ENCODE measurements around the gene N4BP2. TPM values are rescaled to one million over a fixed set of nuclear protein-coding genes. Genes with fewer than 3 reads are reported as not detected.

N4BP2 gene
- total and polyA plus RNA-seq, 2 donors from 2014 or later = 0.71 to 10.5 TPM

GRCh38 chr4:40164459-40164858 lies 107.8 kb downstream of the N4BP2 start:
- Histone ChIP-seq H3K27me3 (ENCODE audit: control insufficient read depth, insufficient read depth, low read length) (no peaks in the 10 kb centered on the region), H3K4me1 (ENCODE audit: control insufficient read depth in 2 of 3, insufficient read depth in 2 of 3, low read depth in 1 of 3, low read length in 3 of 3) (no peaks in the 10 kb centered on the region), H3K27ac (ENCODE audit: low read depth in 2 of 2, low read length in 2 of 2) (no peak overlapping the region), H3K4me3 (ENCODE audit: low read length in 3 of 3) (no peak overlapping the region), H3K9ac (ENCODE audit: low read length in 3 of 3) (no peak overlapping the region), H3K9me3 (ENCODE audit: control insufficient read depth in 2 of 3, insufficient read depth in 1 of 3, low read length in 3 of 3) (peaks cover 0 to 3% (median 0%) of the 10 kb centered on the region in 3 donors), H3K36me3 (ENCODE audit: control insufficient read depth in 2 of 3, insufficient read depth in 3 of 3, low read length in 3 of 3) (no peaks in the 10 kb centered on the region)
- FAIRE-seq = no peak
- intact Hi-C loops (cut with DNase I) = no loop called here
- no peak for DNase-seq
- no peak for TF ChIP-seq CTCF (IDR thresholded peaks at IDR 0.05; ENCODE audit: borderline replicate concordance, extremely low read depth, insufficient read depth)

- Histone ChIP-seq H3K4me3 (ENCODE audit: low read length in 3 of 3) (no peak overlapping the region), H3K9ac (ENCODE audit: low read length in 3 of 3) (no peak overlapping the region), H3K27me3 (ENCODE audit: control insufficient read depth, insufficient read depth, low read length) (no peaks in the 10 kb centered on the region), H3K4me1 (ENCODE audit: control insufficient read depth in 2 of 3, insufficient read depth in 2 of 3, low read depth in 1 of 3, low read length in 3 of 3) (no peaks in the 10 kb centered on the region), H3K36me3 (ENCODE audit: control insufficient read depth in 2 of 3, insufficient read depth in 3 of 3, low read length in 3 of 3) (no peaks in the 10 kb centered on the region), H3K27ac (ENCODE audit: low read depth in 2 of 2, low read length in 2 of 2) (no peak overlapping the region), H3K9me3 (ENCODE audit: control insufficient read depth in 2 of 3, insufficient read depth in 1 of 3, low read length in 3 of 3) (peaks cover 0 to 3% (median 0%) of the 10 kb centered on the region in 3 donors)
- DNase-seq = no peak
- intact Hi-C loops (cut with DNase I) = no loop called here
- no peak for TF ChIP-seq CTCF (IDR thresholded peaks at IDR 0.05; ENCODE audit: borderline replicate concordance, extremely low read depth, insufficient read depth)
- no peak for FAIRE-seq
Observed at GRCh38 chr4:40165916-40166315, 109.3 kb downstream of the N4BP2 start.

- Histone ChIP-seq H3K9me3 (ENCODE audit: control insufficient read depth in 2 of 3, insufficient read depth in 1 of 3, low read length in 3 of 3) (peaks cover 0 to 3% (median 0%) of the 10 kb centered on the region in 3 donors), H3K27ac (ENCODE audit: low read depth in 2 of 2, low read length in 2 of 2) (no peak overlapping the region), H3K27me3 (ENCODE audit: control insufficient read depth, insufficient read depth, low read length) (no peaks in the 10 kb centered on the region), H3K9ac (ENCODE audit: low read length in 3 of 3) (no peak overlapping the region), H3K4me3 (ENCODE audit: low read length in 3 of 3) (no peak overlapping the region), H3K36me3 (ENCODE audit: control insufficient read depth in 2 of 3, insufficient read depth in 3 of 3, low read length in 3 of 3) (no peaks in the 10 kb centered on the region), H3K4me1 (ENCODE audit: control insufficient read depth in 2 of 3, insufficient read depth in 2 of 3, low read depth in 1 of 3, low read length in 3 of 3) (no peaks in the 10 kb centered on the region)
- FAIRE-seq (no peak), DNase-seq (no peak)
- TF ChIP-seq CTCF (IDR thresholded peaks at IDR 0.05; ENCODE audit: borderline replicate concordance, extremely low read depth, insufficient read depth) = no peak
- intact Hi-C loops (cut with DNase I) = no loop called here
Observed at GRCh38 chr4:40168070-40168469, 111.4 kb downstream of the N4BP2 start.

- H3K9me3 ChIP-seq (ENCODE audit: control insufficient read depth in 2 of 3, insufficient read depth in 1 of 3, low read length in 3 of 3) = peaks cover 0 to 3% (median 0%) of the 10 kb centered on the region in 3 donors
- TF ChIP-seq CTCF (IDR thresholded peaks at IDR 0.05; ENCODE audit: borderline replicate concordance, extremely low read depth, insufficient read depth) = no peak
- no peaks in the 10 kb centered on the region for H3K36me3 ChIP-seq (ENCODE audit: control insufficient read depth in 2 of 3, insufficient read depth in 3 of 3, low read length in 3 of 3)
- H3K27ac ChIP-seq (ENCODE audit: low read depth in 2 of 2, low read length in 2 of 2) = no peak overlapping the region
- H3K4me1 ChIP-seq (ENCODE audit: control insufficient read depth in 2 of 3, insufficient read depth in 2 of 3, low read depth in 1 of 3, low read length in 3 of 3) = no peaks in the 10 kb centered on the region
- intact Hi-C loops (cut with DNase I) = no loop called here
- no peak for FAIRE-seq
- no peak overlapping the region for H3K4me3 ChIP-seq (ENCODE audit: low read length in 3 of 3)
- no peaks in the 10 kb centered on the region for H3K27me3 ChIP-seq (ENCODE audit: control insufficient read depth, insufficient read depth, low read length)
- H3K9ac ChIP-seq (ENCODE audit: low read length in 3 of 3) = no peak overlapping the region
- DNase-seq = no peak
Observed at GRCh38 chr4:40170588-40170987, 113.9 kb downstream of the N4BP2 start.
